GM12801 (cell line): ENCODE measurements around the gene PARN.

Experiments used
- CTCF ChIP-seq: IDR thresholded peaks from one replicate; pipeline ENCODE4 v1.5.1; 2011; ENCODE audit warnings: control low read depth; ENCODE audit not compliant: insufficient read length; ENCODE audit errors: extremely low read depth

PARN gene

GRCh38 chr16:14527411-14528044 lies 102.5 kb downstream of the PARN start:
- TF ChIP-seq CTCF = no peak

- no peak for TF ChIP-seq CTCF
Observed at GRCh38 chr16:14525596-14525995, 104.5 kb downstream of the PARN start.

- TF ChIP-seq CTCF = no peak
Observed at GRCh38 chr16:14524979-14525378, 105.1 kb downstream of the PARN start.

- no peak for TF ChIP-seq CTCF
Observed at GRCh38 chr16:14523632-14524031, 106.4 kb downstream of the PARN start.

GRCh38 chr16:14522671-14523070 lies 107.4 kb downstream of the PARN start:
- TF ChIP-seq CTCF = no peak

- TF ChIP-seq CTCF = no peak
Observed at GRCh38 chr16:14520753-14521152, 109.3 kb downstream of the PARN start.

DNA sequence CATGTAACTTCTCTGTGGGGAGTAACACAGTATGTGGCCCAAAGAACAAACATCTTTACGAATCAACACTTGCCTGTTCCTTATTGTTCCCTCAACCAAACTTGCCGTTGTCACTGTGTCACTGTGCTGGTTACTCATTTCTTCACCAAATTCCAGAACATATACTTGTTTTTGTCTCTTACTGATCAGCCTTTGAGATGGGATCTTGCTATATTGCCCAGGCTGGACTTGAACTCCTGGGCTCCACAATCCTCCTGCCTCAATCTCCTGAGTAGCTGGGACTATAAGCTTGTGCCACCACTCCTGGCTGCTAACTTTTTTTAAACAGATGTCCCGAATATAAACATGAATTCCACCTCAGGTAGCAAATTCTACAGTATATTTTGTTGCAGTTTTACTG lies 115.1 kb downstream of the PARN start:
- no peak for TF ChIP-seq CTCF
